A549 (cell line): ENCODE data around the gene LRRC3B. TPM values are rescaled to one million over a fixed set of nuclear protein-coding genes. Genes with fewer than 3 reads are reported as not detected.

Experiments
- ATAC-seq, 2 experiments: fragments of 200-7000 bp in 1 of 2; fragments of >200 bp in 1 of 2; cut with Nextera tagmentation in 1 of 2; cut with Tn5 transposase in 1 of 2; 3 replicates each; pipeline versions ENCODE4 v1.8.0 to v1.9.1; 2018 to 2020; ENCODE audit warnings: mild to moderate bottlenecking in 1 of 2, moderate library complexity in 1 of 2
- CTCF ChIA-PET: fragments of 300-600 bp; sonication (Branson Sonifier 250); formaldehyde crosslinking; extraction: SDS; loops from one replicate; lab custom pipeline; 2021; ENCODE audit warnings: antibody characterized with exemption, inconsistent platforms; lab: Yijun Ruan, JAX
- POLR2A ChIA-PET: fragments of 350-600 bp; formaldehyde crosslinking; extraction: SDS; loops from one replicate; lab custom pipeline; 2021; ENCODE audit warnings: antibody characterized with exemption, inconsistent platforms; lab: Yijun Ruan, JAX
- DNase-seq, 2 experiments: peaks; one replicate each; pipeline versions ENCODE4 v3.0.0 to v3.0.0-alpha.2; 2011 to 2016; ENCODE audit warnings: low read depth in 1 of 2, low spot score in 1 of 2
- FAIRE-seq: peaks from 2 replicates; lab custom pipeline; 2011; peaks lifted over from hg19 to GRCh38; lab: Jason Lieb, UNC
- H3K27ac ChIP-seq, 2 experiments: fragments of >200 bp; sonication (Bioruptor Twin); formaldehyde crosslinking; 3 replicates each; pipeline ENCODE4 v1.5.1; 2016 to 2017
- H3K4me1 ChIP-seq: fragments of >200 bp; sonication (Bioruptor Twin); formaldehyde crosslinking; 3 replicates; pipeline ENCODE4 v1.6.1; 2016
- H3K4me2 ChIP-seq: fragments of >200 bp; sonication (Bioruptor Twin); formaldehyde crosslinking; 3 replicates; pipeline ENCODE4 v1.6.1; 2016
- H3K4me3 ChIP-seq: fragments of >200 bp; sonication (Bioruptor Twin); formaldehyde crosslinking; 3 replicates; pipeline ENCODE4 v1.5.1; 2016
- H3K9me3 ChIP-seq: fragments of >200 bp; sonication (Bioruptor Twin); formaldehyde crosslinking; 3 replicates; pipeline ENCODE4 v1.6.1; 2016
- CHD2 ChIP-seq: fragments of 150-350 bp; IDR thresholded peaks from 2 replicates; pipeline ENCODE4 v1.6.1; 2014; ENCODE audit warnings: low read length; ENCODE audit not compliant: partially characterized antibody
- CHD4 ChIP-seq: fragments of 200-600 bp; sonication (generic); IDR thresholded peaks from 2 replicates; pipeline ENCODE4 v1.6.1; 2016; ENCODE audit warnings: antibody characterized with exemption, mild to moderate bottlenecking, borderline replicate concordance
- EHMT2 ChIP-seq: fragments of 200-600 bp; sonication (generic); IDR thresholded peaks from 2 replicates; pipeline ENCODE4 v1.6.1; 2016; ENCODE audit warnings: antibody characterized with exemption, low read depth, mild to moderate bottlenecking, moderate library complexity
- GATA3 ChIP-seq: IDR thresholded peaks from 2 replicates; pipeline ENCODE4 v1.6.1; 2012; ENCODE audit warnings: borderline replicate concordance
- HDAC2 ChIP-seq: fragments of 200-600 bp; sonication (generic); IDR thresholded peaks from 2 replicates; pipeline ENCODE4 v1.6.1; 2016
- JUN ChIP-seq, 2 experiments: fragments of >200 bp; sonication (Bioruptor Twin); formaldehyde crosslinking; IDR thresholded peaks; 2 replicates in 1 of 2; 3 replicates in 1 of 2; pipeline ENCODE4 v1.6.1; 2016 to 2017
- KDM5A ChIP-seq: fragments of 200-600 bp; sonication (generic); IDR thresholded peaks from 2 replicates; pipeline ENCODE4 v1.6.1; 2016; ENCODE audit warnings: antibody characterized with exemption, mild to moderate bottlenecking
- NPAS2 ChIP-seq: fragments of 250-450 bp; sonication (Bioruptor Pico); IDR thresholded peaks from 2 replicates; pipeline ENCODE4 v1.8.0; 2022; ENCODE audit warnings: mild to moderate bottlenecking, moderate library complexity, borderline replicate concordance
- PHF8 ChIP-seq: fragments of 200-600 bp; sonication (generic); IDR thresholded peaks from 2 replicates; pipeline ENCODE4 v1.6.1; 2016; ENCODE audit warnings: low read depth, mild to moderate bottlenecking, antibody characterized with exemption, moderate library complexity, borderline replicate concordance
- POLR2AphosphoS2 ChIP-seq: conservative IDR thresholded peaks from 2 replicates; pipeline ENCODE4 v1.6.1; 2012; ENCODE audit warnings: low read length, improper control_type of control experiment, inconsistent platforms
- RAD21 ChIP-seq, 2 experiments: fragments of >200 bp in 1 of 2; sonication (Bioruptor Twin) in 1 of 2; formaldehyde crosslinking in 1 of 2; IDR thresholded peaks in 1 of 2; conservative IDR thresholded peaks in 1 of 2; 2 replicates in 1 of 2; 3 replicates in 1 of 2; pipeline ENCODE4 v1.6.1; 2012 to 2018; ENCODE audit warnings: inconsistent platforms in 1 of 2
- RNF2 ChIP-seq: fragments of 200-600 bp; sonication (generic); IDR thresholded peaks from 2 replicates; pipeline ENCODE4 v1.6.1; 2016; ENCODE audit warnings: low read depth, mild to moderate bottlenecking, antibody characterized with exemption, moderate library complexity, borderline replicate concordance
- TFCP2L1 ChIP-seq: fragments of 250-450 bp; sonication (Bioruptor Pico); IDR thresholded peaks from 2 replicates; pipeline ENCODE4 v1.5.0; 2021; ENCODE audit warnings: mild to moderate bottlenecking
- TP53 ChIP-seq: fragments of 250-450 bp; sonication (Bioruptor Pico); IDR thresholded peaks from 2 replicates; pipeline ENCODE4 v1.5.0; 2021; ENCODE audit warnings: mild to moderate bottlenecking, moderate library complexity
- WGBS: methylation state at CpG from one replicate; pipeline ENCODE4 v1.1.6; 2017; ENCODE audit errors: missing lambda C conversion rate; 5-methylcytosine and 5-hydroxymethylcytosine counted together
- polyA plus RNA-seq, 4 experiments: library from polyadenylated mRNA; depleted of rRNA in 3 of 4; stranded (reverse); fragments of >200 nt; fragmentation: RNase III in 1 of 4; extraction: RNeasy Plus Mini Kit Qiagen cat#74134 plus additional on column Dnase treatment in 1 of 4; gene quantifications; 2 replicates in 3 of 4; 3 replicates in 1 of 4; pipeline ENCODE4 v1.2.3, GENCODE V29; 2011 to 2017
- TF ChIP-seq, protein P1 (sequence below): fragments of >200 bp; sonication (Bioruptor Twin); formaldehyde crosslinking; IDR thresholded peaks from 2 replicates; pipeline ENCODE4 v1.6.1; 2016
- TF ChIP-seq, protein P2 (sequence below): fragments of >200 bp; sonication (Bioruptor Twin); formaldehyde crosslinking; IDR thresholded peaks from 3 replicates; pipeline ENCODE4 v1.6.1; 2016
- TF ChIP-seq, protein P3 (sequence below): fragments of 150-350 bp; IDR thresholded peaks from 2 replicates; pipeline ENCODE4 v1.6.1; 2014; ENCODE audit warnings: low read depth, mild to moderate bottlenecking, low read length
- TF ChIP-seq, protein P4 (sequence below): fragments of >200 bp; sonication (Bioruptor Twin); formaldehyde crosslinking; IDR thresholded peaks from 3 replicates; pipeline ENCODE4 v1.5.1; 2016

The LRRC3B gene
- polyA plus RNA-seq, 2 of the 4 experiments (the other 2 are of a cell fraction) = not detected

DNA sequence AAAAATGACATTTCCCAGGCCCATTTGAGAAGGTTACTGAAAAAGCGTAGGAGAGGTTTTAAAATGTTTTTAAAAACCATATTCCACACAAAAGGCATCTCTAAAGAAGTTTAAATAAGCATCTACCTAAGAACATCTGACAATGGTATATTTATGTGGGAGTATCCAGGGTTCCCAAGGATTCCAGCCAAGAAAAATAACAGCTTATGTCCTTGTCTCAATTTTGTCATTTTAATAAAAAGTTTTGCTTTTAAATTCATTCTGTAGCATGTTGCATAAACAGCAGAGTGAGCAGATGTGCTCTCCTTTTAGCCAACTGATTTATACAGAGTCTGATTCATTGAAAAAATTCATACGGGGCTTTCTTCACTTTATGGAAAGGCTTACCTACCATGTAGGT is 129.9 kb downstream of the LRRC3B start:
- Histone ChIP-seq H3K4me1 (no peaks in the 10 kb centered on the region), H3K4me3 (no peak overlapping the region), H3K27ac (no peak overlapping the region), H3K4me2 (no peak overlapping the region), H3K9me3 (no peaks in the 10 kb centered on the region)
- ChIA-PET POLR2A (no interaction called here), CTCF (no interaction called here)
- ATAC-seq (no peak), DNase-seq (no peak), FAIRE-seq (no peak)
- TF ChIP-seq CHD2 (no peak), GATA3 (no peak), HDAC2 (no peak), JUN (IDR thresholded peaks at IDR 0.05) (no peak), PHF8 (no peak), NPAS2 (CRISPR knock-in tag) (no peak)
- TF ChIP-seq, protein P1, sequence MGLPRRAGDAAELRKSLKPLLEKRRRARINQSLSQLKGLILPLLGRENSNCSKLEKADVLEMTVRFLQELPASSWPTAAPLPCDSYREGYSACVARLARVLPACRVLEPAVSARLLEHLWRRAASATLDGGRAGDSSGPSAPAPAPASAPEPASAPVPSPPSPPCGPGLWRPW = no peak
- TF ChIP-seq, protein P2, sequence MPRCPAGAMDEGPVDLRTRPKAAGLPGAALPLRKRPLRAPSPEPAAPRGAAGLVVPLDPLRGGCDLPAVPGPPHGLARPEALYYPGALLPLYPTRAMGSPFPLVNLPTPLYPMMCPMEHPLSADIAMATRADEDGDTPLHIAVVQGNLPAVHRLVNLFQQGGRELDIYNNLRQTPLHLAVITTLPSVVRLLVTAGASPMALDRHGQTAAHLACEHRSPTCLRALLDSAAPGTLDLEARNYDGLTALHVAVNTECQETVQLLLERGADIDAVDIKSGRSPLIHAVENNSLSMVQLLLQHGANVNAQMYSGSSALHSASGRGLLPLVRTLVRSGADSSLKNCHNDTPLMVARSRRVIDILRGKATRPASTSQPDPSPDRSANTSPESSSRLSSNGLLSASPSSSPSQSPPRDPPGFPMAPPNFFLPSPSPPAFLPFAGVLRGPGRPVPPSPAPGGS = no peak
- 15% methylated on average over 2 of the region's 2 CpGs for WGBS

DNA sequence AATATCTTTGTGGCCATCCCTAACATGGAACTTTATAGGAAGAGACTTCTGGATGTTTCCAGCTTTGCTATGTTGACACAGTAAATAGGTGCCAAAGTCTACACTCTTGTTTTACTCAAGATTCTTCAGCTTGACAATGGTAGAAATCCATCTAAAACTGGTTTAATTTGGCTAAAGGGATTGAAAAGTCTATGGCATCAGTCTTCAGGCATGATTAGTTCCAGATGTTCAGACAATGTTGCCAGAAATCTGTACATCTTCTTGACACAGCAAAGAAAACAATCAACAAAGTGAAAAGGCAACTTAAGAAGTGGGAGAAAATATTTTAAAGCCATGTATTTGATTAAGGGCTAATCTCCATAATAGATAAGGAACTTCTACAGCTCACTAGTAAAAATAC is 130.5 kb downstream of the LRRC3B start:
- FAIRE-seq = no peak
- no peak for ATAC-seq
- TF ChIP-seq, protein P3, sequence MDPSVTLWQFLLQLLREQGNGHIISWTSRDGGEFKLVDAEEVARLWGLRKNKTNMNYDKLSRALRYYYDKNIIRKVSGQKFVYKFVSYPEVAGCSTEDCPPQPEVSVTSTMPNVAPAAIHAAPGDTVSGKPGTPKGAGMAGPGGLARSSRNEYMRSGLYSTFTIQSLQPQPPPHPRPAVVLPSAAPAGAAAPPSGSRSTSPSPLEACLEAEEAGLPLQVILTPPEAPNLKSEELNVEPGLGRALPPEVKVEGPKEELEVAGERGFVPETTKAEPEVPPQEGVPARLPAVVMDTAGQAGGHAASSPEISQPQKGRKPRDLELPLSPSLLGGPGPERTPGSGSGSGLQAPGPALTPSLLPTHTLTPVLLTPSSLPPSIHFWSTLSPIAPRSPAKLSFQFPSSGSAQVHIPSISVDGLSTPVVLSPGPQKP = no peak
- TF ChIP-seq POLR2AphosphoS2 (no peak), RAD21 (conservative IDR thresholded peaks at IDR 0.05 in 1 of 2, IDR thresholded peaks at IDR 0.05 in 1 of 2) (no peak), CHD4 (no peak), TFCP2L1 (CRISPR knock-in tag) (no peak)
- TF ChIP-seq, protein P1 = no peak
- POLR2A ChIA-PET = no interaction called here
- CTCF ChIA-PET = no interaction called here
- Histone ChIP-seq H3K27ac (no peak overlapping the region), H3K9me3 (no peaks in the 10 kb centered on the region), H3K4me2 (no peak overlapping the region), H3K4me3 (no peak overlapping the region), H3K4me1 (no peaks in the 10 kb centered on the region)
- no peak for DNase-seq

DNA sequence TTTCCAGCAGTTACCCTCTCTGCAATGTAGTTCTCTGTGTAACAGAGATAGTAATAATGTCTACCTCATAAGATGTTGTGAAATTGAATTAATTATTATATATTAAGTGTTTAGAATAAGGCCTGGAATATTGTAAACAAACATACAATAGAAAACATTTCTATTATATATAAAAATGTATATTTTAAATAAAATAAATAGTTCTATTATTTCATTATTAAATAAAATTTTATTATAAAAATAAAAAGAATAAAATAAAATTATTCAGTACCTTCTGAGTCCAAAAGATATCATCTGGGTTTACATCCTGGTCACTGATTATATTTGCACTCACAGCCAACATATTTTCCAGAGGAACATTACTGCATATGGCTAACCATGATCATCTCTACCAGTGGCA is 135.4 kb downstream of the LRRC3B start:
- CTCF ChIA-PET = no interaction called here
- no peak overlapping the region for H3K4me2 ChIP-seq
- POLR2A ChIA-PET = no interaction called here
- no peak overlapping the region for H3K27ac ChIP-seq
- no peak for DNase-seq
- TF ChIP-seq KDM5A = no peak
- no peak for TF ChIP-seq EHMT2
- TF ChIP-seq RNF2 = no peak
- no peak for TF ChIP-seq TP53
- TF ChIP-seq, protein P4, sequence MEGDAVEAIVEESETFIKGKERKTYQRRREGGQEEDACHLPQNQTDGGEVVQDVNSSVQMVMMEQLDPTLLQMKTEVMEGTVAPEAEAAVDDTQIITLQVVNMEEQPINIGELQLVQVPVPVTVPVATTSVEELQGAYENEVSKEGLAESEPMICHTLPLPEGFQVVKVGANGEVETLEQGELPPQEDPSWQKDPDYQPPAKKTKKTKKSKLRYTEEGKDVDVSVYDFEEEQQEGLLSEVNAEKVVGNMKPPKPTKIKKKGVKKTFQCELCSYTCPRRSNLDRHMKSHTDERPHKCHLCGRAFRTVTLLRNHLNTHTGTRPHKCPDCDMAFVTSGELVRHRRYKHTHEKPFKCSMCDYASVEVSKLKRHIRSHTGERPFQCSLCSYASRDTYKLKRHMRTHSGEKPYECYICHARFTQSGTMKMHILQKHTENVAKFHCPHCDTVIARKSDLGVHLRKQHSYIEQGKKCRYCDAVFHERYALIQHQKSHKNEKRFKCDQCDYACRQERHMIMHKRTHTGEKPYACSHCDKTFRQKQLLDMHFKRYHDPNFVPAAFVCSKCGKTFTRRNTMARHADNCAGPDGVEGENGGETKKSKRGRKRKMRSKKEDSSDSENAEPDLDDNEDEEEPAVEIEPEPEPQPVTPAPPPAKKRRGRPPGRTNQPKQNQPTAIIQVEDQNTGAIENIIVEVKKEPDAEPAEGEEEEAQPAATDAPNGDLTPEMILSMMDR = no peak
- TF ChIP-seq HDAC2 = no peak
- TF ChIP-seq, all 56 proteins: peak for 0
- Histone ChIP-seq H3K4me3 (no peak overlapping the region), H3K9me3 (no peaks in the 10 kb centered on the region), H3K4me1 (no peaks in the 10 kb centered on the region)
- ATAC-seq (no peak), FAIRE-seq (no peak)
